ENCODE measurements around the gene KCNAB1. TPM values are rescaled to one million over a fixed set of nuclear protein-coding genes. Genes with fewer than 3 reads are reported as not detected.

The KCNAB1 gene
- total and polyA plus RNA-seq, 2 of the 8 experiments (the other 6 are each of a cell fraction or from before 2014, with no cell fraction given): 0.51 to 2.3 TPM

GRCh38 chr3:156381253-156381652 lies 260.9 kb downstream of the KCNAB1 start:
- TF ChIP-seq NRF1 (IDR thresholded peaks at IDR 0.05; ENCODE audit: low read depth, low read length): no peak
- TF ChIP-seq CBX8 (IDR thresholded peaks at IDR 0.05; ENCODE audit: borderline replicate concordance, low read depth, low read length): no peak
- TF ChIP-seq CREB1 (IDR thresholded peaks at IDR 0.05): no peak
- TF ChIP-seq SP2 (IDR thresholded peaks at IDR 0.05; ENCODE audit: low read length): no peak
- no peak for TF ChIP-seq MAX (IDR thresholded peaks at IDR 0.05)
- no peak for TF ChIP-seq KDM1A (IDR thresholded peaks at IDR 0.05; ENCODE audit: borderline replicate concordance, low read length)
- no peak for TF ChIP-seq POLR2AphosphoS5 (IDR thresholded peaks at IDR 0.05; ENCODE audit: low read depth, low read length)
- no peak for TF ChIP-seq KDM4A (IDR thresholded peaks at IDR 0.05; ENCODE audit: low read depth, low read length, severe bottlenecking)
- TF ChIP-seq RNF2 (IDR thresholded peaks at IDR 0.05; ENCODE audit: borderline replicate concordance, low read depth, low read length, missing control alignments, poor library complexity, severe bottlenecking): no peak
- TF ChIP-seq RAD21 (IDR thresholded peaks at IDR 0.05 in 1 of 2, conservative IDR thresholded peaks at IDR 0.05 in 1 of 2; ENCODE audit: low read depth in 2 of 2, low read length in 2 of 2): no peak
- TF ChIP-seq BCL11A (IDR thresholded peaks at IDR 0.05; ENCODE audit: low read depth in 2 of 2, low read length in 2 of 2): no peak
- TF ChIP-seq EZH2 (IDR thresholded peaks at IDR 0.05; ENCODE audit: low read depth, low read length, severe bottlenecking): no peak
- H2AFZ ChIP-seq (ENCODE audit: low read length): no peak overlapping the region
- no peak overlapping the region for H4K8ac ChIP-seq (ENCODE audit: extremely low read depth, insufficient read depth, low read length)
- H3K79me1 ChIP-seq (ENCODE audit: low read depth, low read length): no peaks in the 10 kb centered on the region
- 0% methylated on average over 1 of the region's 1 CpG; no CpG with 5 or more reads in 1 of the 2 experiments for WGBS, 2 experiments (ENCODE audit: extremely low coverage in 1 of 2, insufficient coverage in 1 of 2, insufficient read length in 1 of 2, insufficient replicate concordance in 2 of 2, low coverage in 1 of 2, low lambda C conversion rate in 2 of 2, missing lambda C conversion rate in 1 of 2)
- H3K27me3 ChIP-seq (replicated peaks in 1 of 4; ENCODE audit: control insufficient read depth in 3 of 4, extremely low read depth in 1 of 4, insufficient read depth in 3 of 4, low read length in 3 of 4): no peaks in the 10 kb centered on the region
- no peak overlapping the region for H2AK5ac ChIP-seq (ENCODE audit: low read depth, low read length)
- no peaks in the 10 kb centered on the region for H4K20me1 ChIP-seq (replicated peaks in 1 of 2; ENCODE audit: control insufficient read depth in 1 of 2, insufficient read depth in 2 of 2, low read length in 2 of 2)
- no peaks in the 10 kb centered on the region for H3K9me3 ChIP-seq (ENCODE audit: insufficient read depth in 2 of 2, low read depth in 1 of 2, low read length in 1 of 2)
- ChIA-PET POLR2A (ENCODE audit: partially characterized antibody) (no interaction called here), CTCF (ENCODE audit: partially characterized antibody) (interaction anchor here (0.7 to 10.8 kb wide), 35 partner anchors 8 to 734 kb away, joined by 3 to 138 read pairs (median 5); no protein-coding TSS in a partner anchor)
- no peak overlapping the region for H2BK5ac ChIP-seq (ENCODE audit: low read depth, low read length)
- H2BK15ac ChIP-seq (ENCODE audit: low read length): no peak overlapping the region
- H2BK20ac ChIP-seq (ENCODE audit: low read length): no peak overlapping the region
- no peaks in the 10 kb centered on the region for H3K4me1 ChIP-seq (replicated peaks in 1 of 4; ENCODE audit: control insufficient read depth in 3 of 4, insufficient read depth in 4 of 4, low read length in 3 of 4)
- H2BK120ac ChIP-seq (replicated peaks; ENCODE audit: low read depth, low read length): no peak overlapping the region
- no peak overlapping the region for H3K4me3 ChIP-seq (ENCODE audit: extremely low read depth in 1 of 4, insufficient read depth in 2 of 4, low read depth in 3 of 4, low read length in 4 of 4)
- no peak overlapping the region for H3K9ac ChIP-seq (replicated peaks in 1 of 4; ENCODE audit: extremely low read depth in 1 of 4, low read depth in 3 of 4, low read length in 3 of 4)
- H3K4me2 ChIP-seq (ENCODE audit: insufficient read depth in 1 of 2, low read depth in 2 of 2, low read length in 2 of 2): no peak overlapping the region
- no peak overlapping the region for H3K18ac ChIP-seq (ENCODE audit: extremely low read depth, low read length)
- DNase-seq (ENCODE audit: low read depth in 1 of 2, low spot score in 2 of 2): no peak
- no peak overlapping the region for H3K14ac ChIP-seq (ENCODE audit: insufficient read length)
- no peak overlapping the region for H3K4ac ChIP-seq (replicated peaks; ENCODE audit: insufficient read length, low read depth, low read length)
- H3K27ac ChIP-seq (ENCODE audit: low read depth, low read length): no peak overlapping the region
- H4K5ac ChIP-seq (ENCODE audit: insufficient read length, low read depth, low read length): no peak overlapping the region
- H3K56ac ChIP-seq (replicated peaks; ENCODE audit: insufficient read length, low read depth, low read length): no peak overlapping the region
- H3K23ac ChIP-seq (ENCODE audit: insufficient read length): no peak overlapping the region
- H3K79me2 ChIP-seq (ENCODE audit: control insufficient read depth in 1 of 2, insufficient read depth in 2 of 2, low read length in 2 of 2): no peaks in the 10 kb centered on the region
- no peak for FAIRE-seq
- H3K23me2 ChIP-seq (ENCODE audit: low read depth, low read length): peaks cover 2% of the 10 kb centered on the region; the same call in 1 of the 2 replicates
- H2BK12ac ChIP-seq (ENCODE audit: low read depth, low read length): no peak overlapping the region
- H4K91ac ChIP-seq (replicated peaks; ENCODE audit: insufficient read length, low read length): no peak overlapping the region
- no peaks in the 10 kb centered on the region for H3K36me3 ChIP-seq (ENCODE audit: control insufficient read depth in 2 of 4, insufficient read depth in 4 of 4, low read length in 3 of 4)

All from H1 (cell line).